ENCODE data around the gene INPP5D.
"Not testable (repeated sequence)": the region's sequence is repeated elsewhere in the genome, so short reads cannot be mapped to it uniquely, and the experiment has no call there.

INPP5D gene

DNA sequence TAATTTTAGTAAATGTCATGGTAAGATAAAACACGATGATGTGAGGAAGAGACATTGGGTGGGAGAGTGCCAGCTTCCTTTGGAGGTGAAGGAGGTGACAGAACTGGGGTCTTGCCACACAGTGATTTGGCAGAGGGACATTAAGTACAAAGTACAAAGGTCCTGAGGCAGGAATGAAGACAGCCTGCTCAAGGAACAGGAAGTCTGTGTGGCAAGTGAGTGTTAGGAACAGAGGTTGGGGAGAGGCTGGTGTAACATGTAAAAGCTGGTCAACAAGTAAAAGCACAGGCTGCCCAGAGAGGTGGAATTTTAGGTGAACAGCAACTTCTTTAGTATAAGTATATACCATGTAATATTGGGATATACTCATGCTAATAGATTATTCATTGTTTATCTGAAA, 73.1 kb downstream of the INPP5D start:
- in situ Hi-C loops (cut with MboI; ENCODE audit: low sequenced_read_pairs) = no loop called here

DNA sequence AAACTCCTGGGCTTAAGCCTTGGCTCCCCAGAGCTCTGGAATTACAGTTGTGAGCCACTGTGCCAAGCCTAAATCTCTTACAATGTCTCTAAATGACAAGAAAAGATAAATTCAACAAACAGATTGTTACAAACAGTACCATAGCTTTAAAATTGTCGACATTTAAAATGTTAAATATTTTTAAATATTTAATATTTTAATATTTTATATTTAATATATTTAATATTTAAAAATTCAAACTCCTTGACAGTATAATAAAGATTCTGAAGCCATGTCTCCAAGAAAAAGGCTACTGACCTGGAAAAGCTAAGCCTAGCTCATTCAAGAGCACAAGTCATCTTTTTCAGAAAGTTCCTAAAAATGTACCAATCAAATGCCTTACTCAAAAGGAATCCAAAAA, 75.3 kb downstream of the INPP5D start:
- in situ Hi-C loops (cut with MboI; ENCODE audit: low sequenced_read_pairs) = no loop called here

DNA sequence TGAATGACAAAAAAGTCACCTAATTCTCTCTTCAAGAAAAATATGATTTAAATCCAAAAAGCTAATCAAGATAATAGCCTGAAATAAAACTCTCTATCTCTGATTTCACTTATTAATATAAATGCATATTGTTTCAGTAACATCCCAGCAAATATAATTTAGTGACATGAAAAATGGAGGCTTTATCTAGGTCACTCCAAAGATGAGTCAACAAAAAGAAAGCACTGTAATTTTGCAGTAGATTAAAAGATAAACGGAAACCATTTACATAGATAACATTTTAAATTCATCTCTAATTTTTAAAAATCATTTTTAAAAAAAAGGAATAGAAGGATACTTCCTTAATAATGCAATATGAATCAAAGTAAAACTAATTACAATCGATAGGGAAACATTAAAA, 76.9 kb downstream of the INPP5D start:
- in situ Hi-C loops (cut with MboI; ENCODE audit: low sequenced_read_pairs) = no loop called here

DNA sequence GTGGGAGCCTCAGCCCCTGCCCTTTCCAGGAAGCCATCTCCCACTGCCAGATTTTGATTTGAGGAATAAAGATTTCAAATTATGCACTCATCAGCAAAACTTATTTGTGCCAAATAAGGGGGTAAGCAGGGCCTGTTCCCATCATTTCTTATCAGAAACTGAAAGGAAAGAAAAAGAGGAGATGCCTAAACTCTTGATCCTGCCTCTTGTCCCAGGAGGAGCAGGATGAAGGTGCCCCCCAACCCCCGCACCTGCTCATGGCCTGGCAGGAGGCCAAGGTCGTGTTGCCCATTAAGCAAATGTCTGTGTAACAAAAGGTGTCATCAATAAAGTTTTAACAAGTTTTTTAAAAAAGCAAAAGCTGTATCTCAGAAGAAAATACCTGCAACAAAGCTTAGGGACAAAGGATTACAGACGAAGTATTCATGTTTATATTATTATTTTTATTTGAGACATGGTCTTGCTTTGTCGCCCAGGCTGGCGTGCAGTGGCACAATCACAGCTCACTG, 80.0 kb downstream of the INPP5D start:
- in situ Hi-C loops (cut with MboI; ENCODE audit: low sequenced_read_pairs) = no loop called here

DNA sequence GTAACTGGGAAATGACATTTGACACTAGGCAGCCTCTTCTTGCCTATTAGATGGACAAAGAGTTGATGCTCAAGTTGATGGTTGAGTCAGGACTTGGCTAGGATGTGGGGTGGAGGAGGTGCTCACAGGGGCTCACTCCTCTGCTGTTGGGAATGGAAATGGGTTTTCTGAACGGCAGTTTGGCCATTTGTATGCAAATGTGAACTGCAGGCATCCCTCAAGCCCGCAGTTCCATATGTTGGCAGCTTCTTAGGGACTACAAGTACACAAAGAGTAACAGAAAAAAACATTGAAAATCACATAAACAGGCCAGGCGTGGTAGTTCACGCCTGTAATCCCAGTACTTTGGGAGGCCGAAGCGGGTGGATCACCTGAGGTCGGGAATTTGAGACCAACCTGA, 80.8 kb downstream of the INPP5D start:
- in situ Hi-C loops (cut with MboI; ENCODE audit: low sequenced_read_pairs) = no loop called here

DNA sequence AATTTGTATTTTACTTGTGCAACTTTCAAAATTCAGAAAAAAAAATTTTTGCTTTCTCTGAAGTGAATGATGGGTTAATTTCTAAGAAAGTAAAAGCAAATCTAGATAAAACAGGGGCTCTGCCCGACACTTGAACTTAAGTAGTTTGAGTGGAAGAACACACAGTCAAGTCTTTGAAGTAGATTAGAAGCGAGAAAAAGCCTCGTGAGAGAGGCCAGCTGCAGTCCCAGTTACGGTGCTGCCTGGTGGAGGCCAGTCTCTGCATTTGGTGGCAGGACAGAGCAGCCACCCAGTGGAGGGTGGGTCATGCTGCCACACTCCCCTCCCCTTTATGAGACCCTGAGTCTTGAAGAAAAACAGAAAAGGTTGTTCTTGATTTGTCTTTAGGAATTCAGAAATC, 81.8 kb downstream of the INPP5D start:
- in situ Hi-C loops (cut with MboI; ENCODE audit: low sequenced_read_pairs) = no loop called here

- in situ Hi-C loops (cut with MboI; ENCODE audit: low sequenced_read_pairs) = no loop called here
These were observed 82.3 kb downstream of the INPP5D start for GRCh38 chr2:233142355-233142897.

GRCh38 chr2:233143700-233144331, 83.7 kb downstream of the INPP5D start:
- in situ Hi-C loops (cut with MboI; ENCODE audit: low sequenced_read_pairs) = no loop called here

GRCh38 chr2:233145726-233146125, 85.6 kb downstream of the INPP5D start:
- in situ Hi-C loops (cut with MboI; ENCODE audit: low sequenced_read_pairs) = no loop called here

DNA sequence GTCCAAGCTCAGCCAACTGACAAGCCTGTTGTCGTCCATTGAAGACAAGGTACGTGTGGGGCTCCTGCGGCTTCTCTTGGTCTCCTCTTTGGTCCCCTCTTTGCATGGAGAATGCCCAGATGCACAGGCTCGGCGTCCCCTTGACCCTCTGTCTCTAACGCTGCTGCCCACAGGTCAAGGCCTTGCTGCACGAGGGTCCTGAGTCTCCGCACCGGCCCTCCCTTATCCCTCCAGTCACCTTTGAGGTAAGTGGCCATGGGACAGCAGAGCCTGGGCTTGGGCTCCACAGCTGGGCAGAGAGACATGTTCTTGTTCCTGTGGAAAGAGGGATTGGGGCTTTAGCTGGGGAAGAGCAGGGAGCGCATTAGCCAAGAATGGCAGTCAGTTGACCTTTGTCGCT, 86.1 kb downstream of the INPP5D start:
- in situ Hi-C loops (cut with MboI; ENCODE audit: low sequenced_read_pairs) = no loop called here

DNA sequence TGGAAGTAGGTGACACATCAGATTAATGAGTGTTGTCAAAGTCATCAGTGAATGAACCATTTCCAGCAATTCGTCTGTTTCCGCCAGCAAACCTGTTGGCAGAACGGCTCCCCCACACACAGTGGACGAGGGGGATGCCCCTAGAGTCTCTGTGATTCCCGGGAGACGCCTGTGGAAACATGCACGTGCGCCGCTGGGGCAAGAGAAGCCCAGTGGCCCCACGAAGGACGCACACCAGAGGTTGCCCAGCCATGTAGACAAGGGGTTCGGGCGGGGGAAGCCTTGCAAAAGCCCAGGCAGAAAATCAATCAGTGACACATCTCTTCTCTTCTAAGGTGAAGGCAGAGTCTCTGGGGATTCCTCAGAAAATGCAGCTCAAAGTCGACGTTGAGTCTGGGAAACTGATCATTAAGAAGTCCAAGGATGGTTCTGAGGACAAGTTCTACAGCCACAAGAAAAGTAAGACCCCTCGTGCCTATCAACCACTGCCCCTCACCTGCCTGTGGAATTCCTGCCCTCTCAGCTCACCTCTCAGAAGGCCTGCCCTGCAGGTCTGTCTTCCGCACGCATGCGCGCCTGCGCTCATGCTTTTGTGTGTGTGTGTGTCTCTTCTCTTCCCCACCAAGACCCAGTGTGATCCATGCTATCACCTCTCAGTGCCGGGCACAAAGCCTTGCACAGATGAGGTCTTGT, 87.1 kb downstream of the INPP5D start:
- in situ Hi-C loops (cut with MboI; ENCODE audit: low sequenced_read_pairs) = no loop called here

DNA sequence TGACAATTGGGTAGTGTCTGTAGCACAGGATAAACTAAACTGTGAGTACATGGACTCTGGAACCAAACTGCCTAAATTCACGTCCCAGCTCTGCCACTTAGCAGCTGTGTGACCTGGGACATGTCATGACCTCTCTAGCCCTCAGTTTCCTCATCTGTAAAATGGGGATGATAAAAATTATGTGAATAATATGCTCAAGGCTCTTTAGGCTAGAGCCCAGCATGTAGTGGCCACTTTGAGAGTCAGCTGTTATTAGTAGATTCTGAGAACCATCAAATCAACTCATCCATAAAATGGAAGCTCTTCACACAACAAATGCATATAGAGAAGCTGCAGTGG, 87.7 kb downstream of the INPP5D start:
- in situ Hi-C loops (cut with MboI; ENCODE audit: low sequenced_read_pairs) = no loop called here

- in situ Hi-C loops (cut with MboI; ENCODE audit: low sequenced_read_pairs) = no loop called here
These were observed 88.2 kb downstream of the INPP5D start for GRCh38 chr2:233148354-233148753.

GRCh38 chr2:233152541-233152940, 92.4 kb downstream of the INPP5D start:
- in situ Hi-C loops (cut with MboI; ENCODE audit: low sequenced_read_pairs) = no loop called here

DNA sequence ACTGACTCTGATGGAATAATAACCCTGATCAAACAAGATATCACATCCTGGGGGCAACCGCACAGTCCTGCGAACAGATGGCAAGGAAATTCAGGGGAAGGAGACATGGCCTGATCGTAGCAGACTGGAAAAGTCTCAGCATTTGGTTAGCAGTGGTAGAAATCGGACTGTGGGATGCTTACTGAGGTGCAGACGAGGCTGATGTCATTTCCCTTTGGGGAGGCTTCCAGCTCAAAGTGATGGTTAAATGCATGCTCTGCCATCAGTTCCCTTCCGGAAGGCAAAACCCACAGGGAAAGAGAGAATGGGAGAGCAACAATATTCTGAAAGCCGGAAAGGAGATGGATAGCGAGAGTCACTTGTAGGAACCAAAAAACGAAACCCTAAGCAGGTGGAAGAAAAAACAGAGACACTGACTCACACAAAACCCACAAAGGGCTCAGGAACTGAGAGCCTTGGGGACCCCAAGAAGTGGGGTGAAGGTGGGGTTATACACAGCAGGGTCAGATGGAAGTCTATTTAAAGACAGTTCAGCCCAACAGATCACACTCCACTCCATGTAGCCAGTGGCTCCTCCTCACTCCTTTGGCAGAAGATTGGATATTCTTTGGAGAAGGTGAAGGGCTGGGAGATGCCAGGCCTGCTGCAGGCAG, 93.1 kb downstream of the INPP5D start:
- in situ Hi-C loops (cut with MboI; ENCODE audit: low sequenced_read_pairs) = no loop called here

- in situ Hi-C loops (cut with MboI; ENCODE audit: low sequenced_read_pairs) = no loop called here
These were observed 95.9 kb downstream of the INPP5D start for GRCh38 chr2:233156001-233156400.

- in situ Hi-C loops (cut with MboI; ENCODE audit: low sequenced_read_pairs) = not testable (repeated sequence)
These were observed 96.3 kb downstream of the INPP5D start for GRCh38 chr2:233156461-233156860.

GRCh38 chr2:233161730-233162129, 101.6 kb downstream of the INPP5D start:
- in situ Hi-C loops (cut with MboI; ENCODE audit: low sequenced_read_pairs) = no loop called here

GRCh38 chr2:233162770-233163169, 102.6 kb downstream of the INPP5D start:
- in situ Hi-C loops (cut with MboI; ENCODE audit: low sequenced_read_pairs) = no loop called here

DNA sequence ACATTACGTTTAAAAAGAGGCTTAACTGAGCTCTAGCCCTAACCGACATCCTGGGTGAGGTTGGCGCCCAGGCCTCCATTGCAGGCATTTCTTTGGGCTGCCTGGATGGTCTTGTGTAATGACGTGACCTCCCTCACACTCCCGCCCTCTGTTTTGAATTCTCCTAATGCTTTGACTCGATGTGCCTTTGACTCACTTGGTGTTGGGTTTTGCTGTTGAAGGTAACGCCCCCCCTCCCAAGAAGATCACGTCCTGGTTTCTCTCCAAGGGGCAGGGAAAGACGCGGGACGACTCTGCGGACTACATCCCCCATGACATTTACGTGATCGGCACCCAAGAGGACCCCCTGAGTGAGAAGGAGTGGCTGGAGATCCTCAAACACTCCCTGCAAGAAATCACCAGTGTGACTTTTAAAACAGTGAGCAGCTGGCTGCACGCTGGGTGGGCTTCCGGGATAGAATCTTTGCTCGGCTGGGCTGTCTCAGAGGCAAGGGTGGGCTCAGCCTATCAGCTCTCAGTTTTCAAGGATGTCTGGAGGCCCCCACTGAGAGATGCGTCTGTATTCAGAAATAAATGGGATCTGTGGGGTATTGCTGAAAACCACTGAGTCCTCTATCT, 103.5 kb downstream of the INPP5D start:
- in situ Hi-C loops (cut with MboI; ENCODE audit: low sequenced_read_pairs) = no loop called here

- in situ Hi-C loops (cut with MboI; ENCODE audit: low sequenced_read_pairs) = no loop called here
These were observed 104.0 kb downstream of the INPP5D start for GRCh38 chr2:233164128-233164635.
